SJSA1 (cell line): ENCODE measurements around the gene CYYR1. TPM values are rescaled to one million over a fixed set of nuclear protein-coding genes. Genes with fewer than 3 reads are reported as not detected.
"Not testable (repeated sequence)": the region's sequence is repeated elsewhere in the genome, so short reads cannot be mapped to it uniquely, and the experiment has no call there.

Experiments
- DNase-seq, 2 experiments: peaks; one replicate each; pipeline ENCODE4 v3.0.0-alpha.2; 2015 to 2020; ENCODE audit warnings: low spot score in 2 of 2, low read depth in 1 of 2
- H3K27ac ChIP-seq: fragments of 250-450 bp; sonication (Bioruptor Pico); 2 replicates; pipeline ENCODE4 v1.5.1; 2020; ENCODE audit warnings: mild to moderate bottlenecking, moderate library complexity
- H3K27me3 ChIP-seq: fragments of 250-450 bp; sonication (Bioruptor Pico); replicated peaks from 2 replicates; pipeline ENCODE4 v1.5.1; 2020; ENCODE audit warnings: mild to moderate bottlenecking, moderate library complexity
- H3K36me3 ChIP-seq: fragments of 250-450 bp; sonication (Bioruptor Pico); 2 replicates; pipeline ENCODE4 v1.5.1; 2020; ENCODE audit warnings: mild to moderate bottlenecking
- H3K4me1 ChIP-seq: fragments of 250-450 bp; sonication (Bioruptor Pico); replicated peaks from 2 replicates; pipeline ENCODE4 v1.6.1; 2021; ENCODE audit warnings: mild to moderate bottlenecking
- H3K4me3 ChIP-seq: fragments of 250-450 bp; sonication (Bioruptor Pico); 2 replicates; pipeline ENCODE4 v1.5.1; 2020; ENCODE audit warnings: mild to moderate bottlenecking
- H3K9me3 ChIP-seq: fragments of 250-450 bp; sonication (Bioruptor Pico); replicated peaks from 2 replicates; pipeline ENCODE4 v1.5.1; 2020; ENCODE audit warnings: mild to moderate bottlenecking
- total RNA-seq: library from RNA; depleted of rRNA; stranded (reverse); fragments of >200 nt; shearing (Covaris generic); gene quantifications from 2 replicates; pipeline ENCODE4 v1.2.3, GENCODE V29; 2014

The CYYR1 gene
- total RNA-seq, 1 experiment from 2014 or later = 22.3 TPM

DNA sequence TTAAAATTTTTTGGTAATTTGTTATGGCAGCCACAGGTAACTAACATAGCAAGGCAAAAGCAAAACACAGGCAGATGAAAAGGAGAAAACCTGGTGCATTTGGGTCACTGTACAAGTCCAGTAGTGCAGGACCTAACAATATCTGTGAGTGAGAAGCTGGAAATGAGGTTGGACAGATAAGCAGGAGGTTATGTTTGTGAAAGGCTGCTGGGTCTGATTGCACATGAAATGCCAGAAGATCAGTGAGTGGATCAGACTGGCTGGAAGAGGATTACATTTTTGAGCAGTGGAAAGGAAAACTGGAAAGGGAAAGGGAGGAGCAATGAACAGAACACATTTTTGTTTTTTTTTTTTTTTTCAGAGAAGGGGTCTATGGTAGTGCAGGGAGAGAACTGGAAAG is 73.6 kb downstream of the CYYR1 start:
- Histone ChIP-seq H3K4me3 (no peak overlapping the region), H3K27ac (no peak overlapping the region), H3K9me3 (no peaks in the 10 kb centered on the region; the same call in 1 of the 2 replicates), H3K27me3 (no peaks in the 10 kb centered on the region), H3K4me1 (no peaks in the 10 kb centered on the region), H3K36me3 (no peaks in the 10 kb centered on the region)
- DNase-seq = no peak

DNA sequence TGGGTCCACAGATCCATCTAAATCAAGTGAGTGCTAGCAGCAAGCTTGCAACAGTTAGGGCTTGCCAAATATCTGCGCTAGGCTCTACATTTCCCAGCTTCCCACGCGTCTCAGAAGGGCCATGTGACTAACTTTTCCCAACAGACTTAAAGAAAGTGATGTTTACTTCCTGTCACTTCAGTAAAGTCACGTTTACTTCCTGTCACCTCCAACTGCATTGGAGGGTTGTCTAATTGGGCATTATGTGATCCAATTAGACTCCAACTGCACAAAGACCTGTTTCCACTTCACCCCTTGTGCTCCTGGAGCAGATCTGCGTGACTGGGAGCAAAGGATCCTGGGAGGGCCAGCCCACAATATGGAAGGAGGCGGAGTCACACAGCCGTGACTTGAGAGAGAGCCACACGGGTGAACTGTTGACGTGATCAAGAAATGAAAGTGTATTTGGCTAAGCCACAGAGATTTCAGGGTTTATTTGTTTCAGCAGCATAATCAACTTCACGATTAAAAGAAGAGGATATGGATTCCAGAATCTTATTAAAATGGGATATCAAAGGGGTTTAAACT is 77.7 kb downstream of the CYYR1 start:
- H3K4me1 ChIP-seq = no peaks in the 10 kb centered on the region
- H3K27ac ChIP-seq = no peak overlapping the region
- no peak overlapping the region for H3K4me3 ChIP-seq
- no peaks in the 10 kb centered on the region; the same call in 1 of the 2 replicates for H3K9me3 ChIP-seq
- H3K36me3 ChIP-seq = no peaks in the 10 kb centered on the region
- no peaks in the 10 kb centered on the region for H3K27me3 ChIP-seq
- DNase-seq = no peak

DNA sequence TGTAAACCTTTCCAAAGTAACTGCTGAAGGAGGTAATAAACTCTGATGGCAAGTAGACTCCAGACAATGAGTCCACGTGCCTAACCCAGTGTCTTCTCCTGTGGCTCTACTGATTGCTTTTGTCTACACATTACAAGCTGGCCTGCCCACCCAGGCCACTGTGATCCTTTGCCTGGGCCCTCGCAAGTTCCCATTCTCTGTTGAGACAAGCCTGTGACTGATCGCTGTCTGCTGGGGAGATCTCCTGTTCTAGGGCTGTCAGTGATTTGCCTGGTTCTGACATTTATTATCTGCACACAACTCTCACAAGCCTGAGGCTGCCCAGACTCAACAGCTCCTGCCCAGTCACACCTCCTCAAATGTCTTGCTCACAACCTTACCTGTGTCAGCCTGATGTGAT is 81.4 kb downstream of the CYYR1 start:
- Histone ChIP-seq H3K36me3 (no peaks in the 10 kb centered on the region), H3K4me1 (no peaks in the 10 kb centered on the region), H3K27me3 (no peaks in the 10 kb centered on the region), H3K27ac (no peak overlapping the region), H3K4me3 (no peak overlapping the region), H3K9me3 (peaks cover 5% of the 10 kb centered on the region)
- no peak for DNase-seq

GRCh38 chr21:26490771-26491170 is 82.3 kb downstream of the CYYR1 start:
- no peaks in the 10 kb centered on the region for H3K36me3 ChIP-seq
- no peak overlapping the region for H3K4me3 ChIP-seq
- no peak overlapping the region for H3K27ac ChIP-seq
- no peaks in the 10 kb centered on the region for H3K27me3 ChIP-seq
- peaks cover 5% of the 10 kb centered on the region for H3K9me3 ChIP-seq
- no peak for DNase-seq
- no peaks in the 10 kb centered on the region for H3K4me1 ChIP-seq

DNA sequence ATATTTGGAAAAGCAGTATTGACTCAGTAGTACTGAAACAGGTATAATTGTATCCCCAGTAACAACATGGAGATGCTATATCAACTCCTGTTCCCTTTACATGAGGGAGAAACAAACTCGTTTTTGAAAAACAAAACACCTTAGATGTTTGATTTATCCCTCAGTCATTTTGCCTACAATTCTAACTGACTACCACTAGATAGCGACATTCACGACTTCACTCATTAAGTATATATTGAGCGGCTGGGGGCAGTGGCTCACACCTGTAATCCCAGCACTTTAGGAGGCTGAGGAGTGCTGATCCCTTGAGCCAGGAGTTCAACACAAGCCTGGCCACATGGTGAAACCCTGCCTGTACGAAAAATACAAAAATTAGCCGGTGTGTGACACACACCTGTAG is 83.3 kb downstream of the CYYR1 start:
- H3K27me3 ChIP-seq = no peaks in the 10 kb centered on the region
- no peaks in the 10 kb centered on the region for H3K36me3 ChIP-seq
- no peak overlapping the region for H3K4me3 ChIP-seq
- H3K27ac ChIP-seq = no peak overlapping the region
- peaks cover 5% of the 10 kb centered on the region for H3K9me3 ChIP-seq
- H3K4me1 ChIP-seq = no peaks in the 10 kb centered on the region
- DNase-seq = no peak

GRCh38 chr21:26487981-26488480 is 85.1 kb downstream of the CYYR1 start:
- no peak for DNase-seq
- Histone ChIP-seq H3K27ac (no peak overlapping the region), H3K4me3 (no peak overlapping the region), H3K4me1 (no peaks in the 10 kb centered on the region), H3K27me3 (no peaks in the 10 kb centered on the region), H3K9me3 (peaks cover 5% of the 10 kb centered on the region), H3K36me3 (no peaks in the 10 kb centered on the region)

DNA sequence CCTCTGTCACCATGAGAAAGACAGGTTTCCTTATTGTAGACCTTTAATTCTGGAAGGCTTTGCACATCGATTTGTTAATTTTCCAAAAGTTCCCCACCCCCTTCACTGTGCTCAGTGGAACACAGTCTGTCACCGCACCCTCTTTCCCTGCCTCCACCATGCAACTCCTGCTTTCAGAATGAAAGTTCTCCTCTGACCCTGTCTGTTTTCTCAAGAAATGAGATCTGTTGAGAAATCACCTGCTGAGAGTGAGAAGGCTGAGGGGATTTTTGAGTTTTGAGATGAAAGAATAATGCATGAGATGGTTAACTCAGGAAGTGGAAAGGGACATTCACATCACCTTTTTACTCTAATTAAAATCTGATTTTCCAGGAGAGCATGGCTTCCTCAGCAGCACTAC is 99.6 kb downstream of the CYYR1 start:
- DNase-seq = no peak
- Histone ChIP-seq H3K4me3 (no peak overlapping the region), H3K9me3 (no peaks in the 10 kb centered on the region), H3K36me3 (no peaks in the 10 kb centered on the region), H3K4me1 (no peaks in the 10 kb centered on the region), H3K27ac (no peak overlapping the region), H3K27me3 (no peaks in the 10 kb centered on the region)

DNA sequence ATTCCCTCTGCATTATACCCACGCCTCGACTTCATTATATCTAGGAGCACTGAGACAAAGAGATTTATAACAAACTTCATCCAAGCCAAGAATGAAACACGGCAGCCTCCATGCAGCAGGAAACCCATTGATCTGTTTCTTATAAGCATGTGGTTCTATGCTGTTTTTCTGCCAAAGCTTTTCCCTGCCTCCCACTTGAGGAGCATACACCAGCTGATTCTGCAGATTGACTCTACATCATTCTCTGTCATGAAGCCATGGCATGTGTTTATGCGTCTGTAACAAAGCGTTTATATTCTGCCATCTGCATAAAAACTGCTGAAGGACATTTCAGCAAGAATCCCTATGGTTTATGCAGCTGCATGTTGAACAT is 102.0 kb downstream of the CYYR1 start:
- H3K4me3 ChIP-seq = no peak overlapping the region
- H3K4me1 ChIP-seq = no peaks in the 10 kb centered on the region
- H3K27ac ChIP-seq = no peak overlapping the region
- no peak for DNase-seq
- no peaks in the 10 kb centered on the region for H3K27me3 ChIP-seq
- no peaks in the 10 kb centered on the region for H3K9me3 ChIP-seq
- no peaks in the 10 kb centered on the region for H3K36me3 ChIP-seq

DNA sequence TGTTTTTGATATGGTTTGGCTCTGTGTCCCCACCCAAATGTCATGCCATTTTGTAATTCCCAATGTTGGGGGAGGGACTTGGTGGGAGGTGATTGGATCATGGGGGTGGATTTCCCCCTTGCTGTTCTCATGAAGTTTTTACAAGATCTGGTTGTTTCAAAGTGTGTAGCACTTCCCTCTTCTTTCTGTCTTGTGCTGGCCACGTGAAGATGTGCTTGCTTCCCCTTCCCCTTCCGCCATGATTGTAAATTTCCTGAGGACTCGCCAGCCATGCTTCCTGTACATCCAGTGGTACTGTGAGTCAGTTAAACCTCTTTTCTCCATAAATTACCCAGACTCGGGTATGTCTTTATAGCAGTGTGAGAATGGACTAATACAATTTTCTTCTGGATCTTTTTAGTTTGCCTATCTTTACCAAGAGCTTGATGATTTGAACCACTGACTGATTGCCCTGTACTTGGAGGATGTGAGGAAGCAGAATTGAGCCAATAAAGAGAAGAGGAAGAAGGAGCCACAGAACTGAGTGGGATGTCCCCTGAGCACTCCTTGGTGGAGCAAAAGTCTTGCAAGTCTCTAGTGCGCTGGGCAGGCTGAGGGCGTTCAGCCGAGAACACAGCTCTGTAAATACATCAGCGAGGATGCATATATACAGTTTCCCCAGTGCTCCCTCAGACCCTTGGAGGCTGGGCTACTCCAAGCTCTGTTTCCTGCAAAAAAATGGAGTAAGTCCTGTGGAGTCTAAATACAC is 102.6 kb downstream of the CYYR1 start:
- Histone ChIP-seq H3K9me3 (no peaks in the 10 kb centered on the region), H3K27ac (no peak overlapping the region), H3K4me3 (no peak overlapping the region), H3K4me1 (no peaks in the 10 kb centered on the region), H3K36me3 (no peaks in the 10 kb centered on the region), H3K27me3 (no peaks in the 10 kb centered on the region)
- no peak for DNase-seq

DNA sequence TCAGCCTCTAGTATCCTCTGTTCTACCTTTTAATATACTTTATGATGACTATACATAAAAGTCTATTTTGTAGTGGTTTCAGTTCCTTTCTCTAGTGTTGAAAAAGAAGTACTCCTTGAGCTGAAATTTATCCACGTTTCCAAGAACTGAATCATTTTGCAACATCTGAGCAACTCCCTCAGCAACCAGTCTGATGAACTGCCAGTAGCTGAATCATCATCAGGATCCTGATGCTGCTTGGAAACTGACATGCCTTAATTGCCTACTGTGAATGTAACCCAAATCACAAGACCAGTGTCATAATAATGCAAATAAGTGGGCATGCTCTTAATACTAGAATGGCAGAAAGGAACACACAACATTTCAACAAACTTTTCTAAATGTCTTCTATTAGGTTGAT is 103.3 kb downstream of the CYYR1 start:
- H3K36me3 ChIP-seq = no peaks in the 10 kb centered on the region
- H3K27me3 ChIP-seq = no peaks in the 10 kb centered on the region
- DNase-seq = no peak
- no peaks in the 10 kb centered on the region for H3K4me1 ChIP-seq
- no peaks in the 10 kb centered on the region for H3K9me3 ChIP-seq
- H3K27ac ChIP-seq = no peak overlapping the region
- H3K4me3 ChIP-seq = no peak overlapping the region

- no peak overlapping the region for H3K4me3 ChIP-seq
- H3K27me3 ChIP-seq = no peaks in the 10 kb centered on the region
- no peak for DNase-seq
- no peaks in the 10 kb centered on the region for H3K4me1 ChIP-seq
- H3K36me3 ChIP-seq = no peaks in the 10 kb centered on the region
- no peaks in the 10 kb centered on the region for H3K9me3 ChIP-seq
- H3K27ac ChIP-seq = no peak overlapping the region
Measured at GRCh38 chr21:26465916-26466315, 107.2 kb downstream of the CYYR1 start.

GRCh38 chr21:26461500-26461899 is 111.6 kb downstream of the CYYR1 start:
- Histone ChIP-seq H3K9me3 (no peaks in the 10 kb centered on the region), H3K27ac (no peak overlapping the region), H3K4me1 (no peaks in the 10 kb centered on the region), H3K4me3 (no peak overlapping the region), H3K27me3 (no peaks in the 10 kb centered on the region), H3K36me3 (no peaks in the 10 kb centered on the region)
- no peak for DNase-seq

- Histone ChIP-seq H3K27ac (no peak overlapping the region), H3K36me3 (no peaks in the 10 kb centered on the region), H3K27me3 (no peaks in the 10 kb centered on the region), H3K4me1 (no peaks in the 10 kb centered on the region), H3K9me3 (no peaks in the 10 kb centered on the region), H3K4me3 (no peak overlapping the region)
- no peak for DNase-seq
Measured at GRCh38 chr21:26460621-26461020, 112.5 kb downstream of the CYYR1 start.

- H3K27ac ChIP-seq, DNase-seq, H3K36me3 ChIP-seq, H3K27me3 ChIP-seq, H3K4me1 ChIP-seq, H3K9me3 ChIP-seq, H3K4me3 ChIP-seq: not testable (repeated sequence)
Measured at GRCh38 chr21:26458854-26459253, 114.2 kb downstream of the CYYR1 start.

DNA sequence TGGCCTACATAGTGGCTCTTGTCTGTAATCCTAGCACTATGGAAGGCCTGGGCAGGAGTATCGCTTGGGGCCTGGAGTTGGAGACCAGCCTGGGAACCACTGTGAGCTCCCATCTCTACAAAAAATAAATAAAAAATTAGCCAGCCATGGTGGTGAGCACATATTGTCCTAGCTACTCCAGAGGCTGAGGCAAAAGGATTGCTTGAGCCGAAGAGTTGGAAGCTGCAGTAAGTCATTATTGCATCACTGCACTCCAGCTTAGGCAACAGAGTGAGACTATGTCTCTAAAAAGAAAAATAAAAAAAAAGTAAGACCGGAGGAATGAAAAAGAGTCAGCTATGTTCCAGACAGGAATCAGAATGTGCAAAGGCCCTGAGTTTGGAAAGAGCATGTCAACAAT is 115.3 kb downstream of the CYYR1 start:
- Histone ChIP-seq H3K36me3 (no peaks in the 10 kb centered on the region), H3K27me3 (no peaks in the 10 kb centered on the region), H3K27ac (no peak overlapping the region), H3K9me3 (no peaks in the 10 kb centered on the region), H3K4me1 (no peaks in the 10 kb centered on the region), H3K4me3 (no peak overlapping the region)
- no peak for DNase-seq
